ENCODE results near the gene ADAMTSL2.

Gene ADAMTSL2

GRCh38 chr9:133575186-133576030, 40.9 kb downstream of the ADAMTSL2 start:
- no peak for DNase-seq (ENCODE audit: low read depth)

- no peak for DNase-seq (ENCODE audit: low read depth)
These were observed 41.7 kb downstream of the ADAMTSL2 start for GRCh38 chr9:133576031-133576874.

- DNase-seq (ENCODE audit: low read depth), result no peak
These were observed 42.6 kb downstream of the ADAMTSL2 start for GRCh38 chr9:133576875-133577736.

GRCh38 chr9:133577737-133578112, 43.2 kb downstream of the ADAMTSL2 start:
- no peak for DNase-seq (ENCODE audit: low read depth)

- no peak for DNase-seq (ENCODE audit: low read depth)
These were observed 44.3 kb downstream of the ADAMTSL2 start for GRCh38 chr9:133578524-133579441.

- no peak for DNase-seq (ENCODE audit: low read depth)
These were observed 45.3 kb downstream of the ADAMTSL2 start for GRCh38 chr9:133579601-133580418.

- no peak for DNase-seq (ENCODE audit: low read depth)
These were observed 45.9 kb downstream of the ADAMTSL2 start for GRCh38 chr9:133580419-133580738.

GRCh38 chr9:133581011-133581410, 46.5 kb downstream of the ADAMTSL2 start:
- DNase-seq (ENCODE audit: low read depth), result no peak

- DNase-seq (ENCODE audit: low read depth), result no peak
These were observed 47.2 kb downstream of the ADAMTSL2 start for GRCh38 chr9:133581513-133582343.

GRCh38 chr9:133582501-133583045, 48.1 kb downstream of the ADAMTSL2 start:
- DNase-seq (ENCODE audit: low read depth), result no peak

GRCh38 chr9:133583111-133583510, 48.6 kb downstream of the ADAMTSL2 start:
- no peak for DNase-seq (ENCODE audit: low read depth)

- DNase-seq (ENCODE audit: low read depth), result no peak
These were observed 49.1 kb downstream of the ADAMTSL2 start for GRCh38 chr9:133583586-133583985.

GRCh38 chr9:133584167-133584558, 49.7 kb downstream of the ADAMTSL2 start:
- DNase-seq (ENCODE audit: low read depth), result no peak

GRCh38 chr9:133584559-133585476, 50.3 kb downstream of the ADAMTSL2 start:
- no peak for DNase-seq (ENCODE audit: low read depth)

- DNase-seq (ENCODE audit: low read depth), result no peak
These were observed 51.2 kb downstream of the ADAMTSL2 start for GRCh38 chr9:133585481-133586351.

GRCh38 chr9:133587051-133587450, 52.5 kb downstream of the ADAMTSL2 start:
- DNase-seq (ENCODE audit: low read depth), result no peak

GRCh38 chr9:133587466-133587865, 53.0 kb downstream of the ADAMTSL2 start:
- DNase-seq (ENCODE audit: low read depth), result no peak
